ENCODE data around the gene ZNF74.
"Not testable (repeated sequence)": the region's sequence is repeated elsewhere in the genome, so short reads cannot be mapped to it uniquely, and the experiment has no call there.

Gene ZNF74

DNA sequence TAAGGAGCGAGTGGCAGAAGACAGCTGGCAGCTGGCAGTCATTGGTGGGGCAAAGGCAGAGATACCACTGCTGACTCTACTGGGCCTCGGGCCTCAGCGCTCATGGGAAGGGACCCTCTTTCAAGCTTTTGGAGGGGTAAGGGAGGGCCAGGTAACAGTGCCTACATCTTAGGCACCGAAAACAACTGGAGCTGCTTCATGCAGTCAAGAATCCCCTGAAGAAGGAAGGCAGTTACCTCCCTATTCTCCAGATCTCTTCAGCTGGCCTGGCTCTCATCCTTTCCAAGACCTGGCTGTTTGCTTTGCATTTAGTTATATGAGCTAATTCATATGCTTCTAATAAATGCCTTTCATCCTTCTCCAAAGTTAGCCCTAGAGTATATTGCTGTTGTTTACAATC, 15.8 kb upstream of the ZNF74 start:
- TF ChIP-seq, protein P1, sequence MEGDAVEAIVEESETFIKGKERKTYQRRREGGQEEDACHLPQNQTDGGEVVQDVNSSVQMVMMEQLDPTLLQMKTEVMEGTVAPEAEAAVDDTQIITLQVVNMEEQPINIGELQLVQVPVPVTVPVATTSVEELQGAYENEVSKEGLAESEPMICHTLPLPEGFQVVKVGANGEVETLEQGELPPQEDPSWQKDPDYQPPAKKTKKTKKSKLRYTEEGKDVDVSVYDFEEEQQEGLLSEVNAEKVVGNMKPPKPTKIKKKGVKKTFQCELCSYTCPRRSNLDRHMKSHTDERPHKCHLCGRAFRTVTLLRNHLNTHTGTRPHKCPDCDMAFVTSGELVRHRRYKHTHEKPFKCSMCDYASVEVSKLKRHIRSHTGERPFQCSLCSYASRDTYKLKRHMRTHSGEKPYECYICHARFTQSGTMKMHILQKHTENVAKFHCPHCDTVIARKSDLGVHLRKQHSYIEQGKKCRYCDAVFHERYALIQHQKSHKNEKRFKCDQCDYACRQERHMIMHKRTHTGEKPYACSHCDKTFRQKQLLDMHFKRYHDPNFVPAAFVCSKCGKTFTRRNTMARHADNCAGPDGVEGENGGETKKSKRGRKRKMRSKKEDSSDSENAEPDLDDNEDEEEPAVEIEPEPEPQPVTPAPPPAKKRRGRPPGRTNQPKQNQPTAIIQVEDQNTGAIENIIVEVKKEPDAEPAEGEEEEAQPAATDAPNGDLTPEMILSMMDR (IDR thresholded peaks at IDR 0.05): no peak
- no peak overlapping the region for H3K27ac ChIP-seq
- no peaks in the 10 kb centered on the region for H3K27me3 ChIP-seq
- H3K36me3 ChIP-seq: no peaks in the 10 kb centered on the region
- H3K4me3 ChIP-seq (ENCODE audit: low read depth in 1 of 2, low read length in 1 of 2): no peak overlapping the region
- no peaks in the 10 kb centered on the region for H3K9me3 ChIP-seq
- no peaks in the 10 kb centered on the region for H3K4me1 ChIP-seq (ENCODE audit: control insufficient read depth in 1 of 2, insufficient read depth in 1 of 2, low read depth in 1 of 2, low read length in 1 of 2)

DNA sequence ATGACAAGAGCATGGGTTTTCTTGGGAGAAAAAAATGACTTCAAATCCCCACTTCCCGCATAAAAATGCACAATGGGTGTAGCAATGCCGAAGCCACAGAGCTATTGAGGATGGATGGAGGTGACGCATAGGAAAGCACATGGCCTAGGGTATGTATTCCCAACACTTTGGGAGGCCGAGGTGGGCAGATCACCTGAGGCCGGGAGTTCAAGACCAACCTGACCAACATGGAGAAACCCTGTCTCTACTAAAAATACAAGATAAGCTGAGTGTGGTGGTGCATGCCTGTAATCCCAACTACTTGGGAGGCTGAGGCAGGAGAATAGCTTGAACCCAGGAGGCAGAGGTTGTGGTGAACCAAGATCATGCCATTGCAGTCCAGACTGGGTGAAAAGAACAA, 15.3 kb upstream of the ZNF74 start:
- not testable (repeated sequence) for H3K4me1 ChIP-seq (ENCODE audit: control insufficient read depth in 1 of 2, insufficient read depth in 1 of 2, low read depth in 1 of 2, low read length in 1 of 2); H3K9me3 ChIP-seq; H3K27ac ChIP-seq; H3K27me3 ChIP-seq; H3K4me3 ChIP-seq (ENCODE audit: low read depth in 1 of 2, low read length in 1 of 2); H3K36me3 ChIP-seq

DNA sequence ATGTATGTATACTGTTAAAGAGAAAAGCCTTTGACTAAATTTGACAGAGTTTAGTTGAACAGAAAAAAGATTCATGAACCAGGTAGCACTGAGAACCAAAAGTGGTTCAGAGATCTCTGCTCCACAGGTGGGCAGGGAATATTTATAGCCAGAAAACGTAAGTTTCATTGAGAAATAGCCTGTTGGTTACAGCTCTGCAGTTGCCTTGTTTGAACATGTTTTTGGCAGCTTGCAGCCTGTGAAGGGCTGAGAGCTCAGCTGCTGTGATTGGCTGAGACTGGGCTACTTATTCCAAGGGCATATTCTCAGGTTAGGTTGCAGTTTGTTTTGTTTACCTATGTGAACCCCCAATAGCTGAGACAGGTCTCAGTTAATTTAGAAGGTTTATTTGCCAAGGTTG, 13.5 kb upstream of the ZNF74 start:
- H3K36me3 ChIP-seq: no peaks in the 10 kb centered on the region
- H3K27me3 ChIP-seq: no peaks in the 10 kb centered on the region
- H3K4me3 ChIP-seq (ENCODE audit: low read depth in 1 of 2, low read length in 1 of 2): no peak overlapping the region
- no peak overlapping the region for H3K27ac ChIP-seq
- no peaks in the 10 kb centered on the region for H3K9me3 ChIP-seq
- H3K4me1 ChIP-seq (ENCODE audit: control insufficient read depth in 1 of 2, insufficient read depth in 1 of 2, low read depth in 1 of 2, low read length in 1 of 2): no peaks in the 10 kb centered on the region
- TF ChIP-seq, protein P1 (IDR thresholded peaks at IDR 0.05): no peak

DNA sequence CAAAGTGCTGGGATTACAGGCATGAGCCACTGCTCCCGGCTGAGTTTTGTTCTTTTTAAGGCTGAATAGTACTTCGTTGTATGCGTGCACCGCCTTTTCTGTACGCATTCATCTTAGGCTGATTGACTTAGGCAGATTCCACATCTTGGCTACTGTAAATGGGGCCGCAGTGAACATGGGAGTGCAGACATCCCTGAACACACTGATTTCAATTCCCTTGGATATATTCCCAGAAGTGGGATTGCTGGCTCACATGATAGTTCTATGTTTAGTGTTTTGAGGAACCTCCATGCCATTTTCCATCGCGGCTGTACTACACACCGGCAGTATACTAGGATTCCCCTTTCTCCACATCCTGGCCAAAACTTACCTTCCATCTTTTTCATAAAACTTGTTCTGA, 10.4 kb upstream of the ZNF74 start:
- H3K36me3 ChIP-seq: no peaks in the 10 kb centered on the region
- no peaks in the 10 kb centered on the region for H3K27me3 ChIP-seq
- peaks cover 6% of the 10 kb centered on the region in 2 experiments for H3K4me1 ChIP-seq (ENCODE audit: control insufficient read depth in 1 of 2, insufficient read depth in 1 of 2, low read depth in 1 of 2, low read length in 1 of 2)
- no peak overlapping the region for H3K4me3 ChIP-seq (ENCODE audit: low read depth in 1 of 2, low read length in 1 of 2)
- TF ChIP-seq, protein P1 (IDR thresholded peaks at IDR 0.05): no peak
- H3K27ac ChIP-seq: no peak overlapping the region
- no peaks in the 10 kb centered on the region for H3K9me3 ChIP-seq

DNA sequence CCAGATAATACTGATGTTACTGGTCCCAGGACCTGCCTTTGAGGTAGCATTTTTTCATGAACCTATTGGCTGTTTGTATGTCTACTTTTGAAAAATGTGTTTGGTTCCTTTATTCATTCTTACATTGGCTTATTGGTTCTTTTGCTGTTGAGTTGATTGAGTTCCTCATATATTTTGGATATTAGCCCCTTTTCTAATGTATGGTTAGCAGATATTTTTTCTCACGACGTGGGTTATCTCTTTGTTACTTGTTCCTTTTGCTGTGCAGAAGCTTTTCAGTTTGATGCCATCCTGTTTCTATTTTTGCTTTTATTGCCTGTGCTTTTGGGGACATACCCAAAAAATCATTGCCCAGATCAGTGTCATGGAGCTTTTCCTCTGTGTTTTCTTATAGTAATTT, 9.8 kb upstream of the ZNF74 start:
- Histone ChIP-seq H3K27ac (no peak overlapping the region), H3K4me3 (ENCODE audit: low read depth in 1 of 2, low read length in 1 of 2) (no peak overlapping the region), H3K4me1 (ENCODE audit: control insufficient read depth in 1 of 2, insufficient read depth in 1 of 2, low read depth in 1 of 2, low read length in 1 of 2) (peaks cover 6% of the 10 kb centered on the region in 2 experiments), H3K27me3 (no peaks in the 10 kb centered on the region), H3K36me3 (no peaks in the 10 kb centered on the region), H3K9me3 (no peaks in the 10 kb centered on the region)
- TF ChIP-seq, protein P1 (IDR thresholded peaks at IDR 0.05): no peak

DNA sequence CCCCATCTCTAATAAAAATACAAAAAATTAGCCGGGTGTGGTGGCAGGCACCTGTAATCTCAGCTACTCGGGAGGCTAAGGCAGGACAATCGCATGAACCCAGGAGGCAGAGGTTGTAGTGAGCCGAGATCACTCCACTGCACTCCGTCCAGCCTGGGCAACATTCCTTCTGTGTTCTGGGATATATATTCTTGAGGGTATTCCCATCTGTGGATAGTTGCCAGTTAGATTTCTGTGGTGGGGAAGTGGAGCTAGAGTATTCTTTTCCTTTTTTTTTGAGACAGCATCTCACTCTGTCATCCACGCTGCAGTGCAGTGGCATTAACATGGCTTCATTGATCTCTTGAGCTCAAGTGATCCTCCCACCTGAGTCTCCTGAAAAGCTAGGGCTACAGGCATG, 9.1 kb upstream of the ZNF74 start:
- Histone ChIP-seq H3K4me1 (ENCODE audit: control insufficient read depth in 1 of 2, insufficient read depth in 1 of 2, low read depth in 1 of 2, low read length in 1 of 2) (peaks cover 6% of the 10 kb centered on the region in 2 experiments), H3K9me3 (no peaks in the 10 kb centered on the region), H3K27ac (no peak overlapping the region), H3K27me3 (no peaks in the 10 kb centered on the region), H3K36me3 (no peaks in the 10 kb centered on the region), H3K4me3 (ENCODE audit: low read depth in 1 of 2, low read length in 1 of 2) (no peak overlapping the region)
- TF ChIP-seq, protein P1 (IDR thresholded peaks at IDR 0.05): no peak
